NCI-H2196 (cell line): ENCODE data around the gene ABCC1.

Experiments used
- DNase-seq: peaks from one replicate; lab custom pipeline; 2025; ENCODE audit not compliant: unreplicated experiment; lab: John Stamatoyannopoulos, UW

Gene ABCC1

GRCh38 chr16:16018705-16019104 lies 69.3 kb downstream of the ABCC1 start:
- no peak for DNase-seq

- no peak for DNase-seq
These were observed 70.1 kb downstream of the ABCC1 start for GRCh38 chr16:16019488-16019887.

- no peak for DNase-seq
These were observed 70.9 kb downstream of the ABCC1 start for GRCh38 chr16:16020291-16020690.

- DNase-seq: no peak
These were observed 71.6 kb downstream of the ABCC1 start for GRCh38 chr16:16021020-16021419.

GRCh38 chr16:16021646-16021987 lies 72.2 kb downstream of the ABCC1 start:
- no peak for DNase-seq

- DNase-seq: peak; percentile 79
These were observed 72.7 kb downstream of the ABCC1 start for GRCh38 chr16:16021988-16022682.

GRCh38 chr16:16022683-16023064 lies 73.3 kb downstream of the ABCC1 start:
- no peak for DNase-seq

GRCh38 chr16:16025214-16025968 lies 76.0 kb downstream of the ABCC1 start:
- peak; percentile 7 for DNase-seq

- no peak for DNase-seq
These were observed 78.4 kb downstream of the ABCC1 start for GRCh38 chr16:16027728-16028310.

GRCh38 chr16:16028311-16028999 lies 79.0 kb downstream of the ABCC1 start:
- DNase-seq: no peak

GRCh38 chr16:16029431-16030011 lies 80.1 kb downstream of the ABCC1 start:
- no peak for DNase-seq

- no peak for DNase-seq
These were observed 81.0 kb downstream of the ABCC1 start for GRCh38 chr16:16030449-16030848.

GRCh38 chr16:16031401-16031800 lies 82.0 kb downstream of the ABCC1 start:
- DNase-seq: no peak

GRCh38 chr16:16032271-16032979 lies 83.0 kb downstream of the ABCC1 start:
- no peak for DNase-seq

GRCh38 chr16:16033208-16033717 lies 83.8 kb downstream of the ABCC1 start:
- no peak for DNase-seq

- no peak for DNase-seq
These were observed 87.0 kb downstream of the ABCC1 start for GRCh38 chr16:16036359-16036792.

- DNase-seq: no peak
These were observed 88.1 kb downstream of the ABCC1 start for GRCh38 chr16:16037521-16037920.

GRCh38 chr16:16037970-16038369 lies 88.6 kb downstream of the ABCC1 start:
- no peak for DNase-seq

- no peak for DNase-seq
These were observed 89.5 kb downstream of the ABCC1 start for GRCh38 chr16:16038950-16039349.

- no peak for DNase-seq
These were observed 91.9 kb downstream of the ABCC1 start for GRCh38 chr16:16041196-16041892.
